ENCODE measurements around the gene LAMP5. TPM values are rescaled to one million over a fixed set of nuclear protein-coding genes. Genes with fewer than 3 reads are reported as not detected.

The LAMP5 gene
- polyA plus RNA-seq, 3 donors: 0.03 to 0.06 TPM; not detected in 1

GRCh38 chr20:9496155-9496554 lies 18.2 kb upstream of the LAMP5 start:
- no peak overlapping the region for H3K27ac ChIP-seq (ENCODE audit: low read depth, low read length)
- 79 to 92% (median 85%) methylated on average over 3 of the region's 3 CpGs for WGBS, 3 donors

GRCh38 chr20:9498322-9498721 lies 16.1 kb upstream of the LAMP5 start:
- WGBS, 3 donors: 83 to 84% (median 83%) methylated on average over 4 of the region's 4 CpGs
- no peak overlapping the region for H3K27ac ChIP-seq (ENCODE audit: low read depth, low read length)

GRCh38 chr20:9499126-9499899 lies 15.1 kb upstream of the LAMP5 start:
- WGBS, 3 donors: 85 to 88% (median 87%) methylated on average over 5 of the region's 5 CpGs
- no peak overlapping the region for H3K27ac ChIP-seq (ENCODE audit: low read depth, low read length)

- no peak overlapping the region for H3K27ac ChIP-seq (ENCODE audit: low read depth, low read length)
- 20 to 43% (median 29%) methylated on average over 2 of the region's 2 CpGs for WGBS, 3 donors
These were observed 14.3 kb upstream of the LAMP5 start for GRCh38 chr20:9500121-9500520.

GRCh38 chr20:9501473-9501872 lies 12.9 kb upstream of the LAMP5 start:
- WGBS, 3 donors: 67 to 73% (median 69%) methylated on average over 2 of the region's 2 CpGs
- no peak overlapping the region for H3K27ac ChIP-seq (ENCODE audit: low read depth, low read length)

- whole genome bisulfite sequencing, 3 donors: 38 to 50% (median 43%) methylated on average over 9 of the region's 9 CpGs
- H3K27ac ChIP-seq (ENCODE audit: low read depth, low read length): no peak overlapping the region
These were observed 10.7 kb upstream of the LAMP5 start for GRCh38 chr20:9503526-9504245.

GRCh38 chr20:9506280-9506821 lies 8.0 kb upstream of the LAMP5 start:
- WGBS, 3 donors: 10 to 12% (median 11%) methylated on average over 34 of the region's 34 CpGs
- no peak overlapping the region for H3K27ac ChIP-seq (ENCODE audit: low read depth, low read length)

GRCh38 chr20:9506964-9507369 lies 7.4 kb upstream of the LAMP5 start:
- no peak overlapping the region for H3K27ac ChIP-seq (ENCODE audit: low read depth, low read length)
- 4 to 6% (median 4%) methylated on average over 31 of the region's 31 CpGs for WGBS, 3 donors

GRCh38 chr20:9507544-9508239 lies 6.7 kb upstream of the LAMP5 start:
- H3K27ac ChIP-seq (ENCODE audit: low read depth, low read length): no peak overlapping the region
- WGBS, 3 donors: 8 to 11% (median 11%) methylated on average over 34 to 37 of the region's 37 CpGs

GRCh38 chr20:9508240-9508661 lies 6.1 kb upstream of the LAMP5 start:
- WGBS, 3 donors: 8 to 9% (median 8%) methylated on average over 23 of the region's 23 CpGs
- H3K27ac ChIP-seq (ENCODE audit: low read depth, low read length): no peak overlapping the region

- 9 to 14% (median 9%) methylated on average over 30 of the region's 30 CpGs for WGBS, 3 donors
- no peak overlapping the region for H3K27ac ChIP-seq (ENCODE audit: low read depth, low read length)
These were observed 5.7 kb upstream of the LAMP5 start for GRCh38 chr20:9508696-9509178.

- H3K27ac ChIP-seq (ENCODE audit: low read depth, low read length): no peak overlapping the region
- 26 to 33% (median 33%) methylated on average over 4 of the region's 4 CpGs for WGBS, 3 donors
These were observed 5.1 kb upstream of the LAMP5 start for GRCh38 chr20:9509246-9509645.

- WGBS, 3 donors: 59 to 69% (median 63%) methylated on average over 5 of the region's 5 CpGs
- H3K27ac ChIP-seq (ENCODE audit: low read depth, low read length): no peak overlapping the region
These were observed 3.5 kb upstream of the LAMP5 start for GRCh38 chr20:9510911-9511310.

GRCh38 chr20:9514072-9514460 lies 324 bp upstream of the LAMP5 start:
- WGBS, 3 donors: 8 to 9% (median 8%) methylated on average over 9 of the region's 9 CpGs

GRCh38 chr20:9515214-9515585 lies 810 bp downstream of the LAMP5 start:
- H3K27ac ChIP-seq (ENCODE audit: low read depth, low read length): no peak overlapping the region
- WGBS, 3 donors: 5 to 7% (median 7%) methylated on average over 13 of the region's 13 CpGs

More at GRCh38 chr20:9514072-9514460, 324 bp upstream of the LAMP5 start:
- H3K27ac ChIP-seq (ENCODE audit: low read depth, low read length): no peak overlapping the region

GRCh38 chr20:9515741-9516233 lies 1.4 kb downstream of the LAMP5 start:
- 2 to 3% (median 2%) methylated on average over 38 of the region's 38 CpGs for WGBS, 3 donors
- H3K27ac ChIP-seq (ENCODE audit: low read depth, low read length): no peak overlapping the region

- 4 to 9% (median 6%) methylated on average over 28 of the region's 28 CpGs for WGBS, 3 donors
- H3K27ac ChIP-seq (ENCODE audit: low read depth, low read length): no peak overlapping the region
These were observed 2.0 kb downstream of the LAMP5 start for GRCh38 chr20:9516234-9516871.

Data from adipose tissue (tissue), 3 donors.